OCI-LY3 (cell line): Measurements from ENCODE around the gene EYA2.

ENCODE experiments used
- EZH2phosphoT487 ChIP-seq: fragments of 200-600 bp; shearing (Covaris generic); IDR thresholded peaks from 2 replicates; pipeline ENCODE4 v1.6.1; 2018; ENCODE audit warnings: antibody characterized with exemption, mixed run types, low read depth
- TF ChIP-seq, protein P1 (sequence below): fragments of 200-600, 300-600 bp; sonication (generic); IDR thresholded peaks from 2 replicates; pipeline ENCODE4 v1.5.1; 2014; ENCODE audit warnings: antibody characterized with exemption, low read length, low read depth

DNA sequence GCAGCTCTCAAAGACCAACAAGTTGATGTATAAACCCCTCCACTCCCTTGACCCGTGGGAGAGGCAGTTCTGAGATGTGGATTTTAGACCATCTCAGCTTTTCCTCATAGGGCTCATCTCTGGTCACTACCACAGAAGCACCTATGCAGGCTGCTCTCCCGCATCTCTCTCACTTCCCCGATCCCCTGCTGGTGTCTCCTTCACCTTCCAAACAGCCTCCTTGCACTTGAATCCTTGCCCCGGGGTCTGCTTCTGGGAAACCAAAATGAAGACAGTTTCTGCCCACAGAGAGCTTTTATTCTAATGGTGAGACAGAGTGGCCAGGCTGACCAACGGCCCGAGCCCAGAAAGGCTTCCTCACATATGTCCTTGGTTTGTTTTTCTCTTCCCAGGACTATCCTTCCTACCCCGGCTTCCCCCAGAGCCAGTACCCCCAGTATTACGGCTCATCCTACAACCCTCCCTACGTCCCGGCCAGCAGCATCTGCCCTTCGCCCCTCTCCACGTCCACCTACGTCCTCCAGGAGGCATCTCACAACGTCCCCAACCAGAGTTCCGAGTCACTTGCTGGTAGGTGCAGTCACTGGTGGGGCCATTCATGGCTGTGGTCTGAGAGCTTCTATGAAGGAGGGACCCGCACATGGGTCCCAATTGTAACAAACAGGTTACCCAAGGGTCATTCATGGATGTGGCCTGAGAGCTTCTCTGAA, 179.3 kb downstream of the EYA2 start:
- TF ChIP-seq, protein P1, sequence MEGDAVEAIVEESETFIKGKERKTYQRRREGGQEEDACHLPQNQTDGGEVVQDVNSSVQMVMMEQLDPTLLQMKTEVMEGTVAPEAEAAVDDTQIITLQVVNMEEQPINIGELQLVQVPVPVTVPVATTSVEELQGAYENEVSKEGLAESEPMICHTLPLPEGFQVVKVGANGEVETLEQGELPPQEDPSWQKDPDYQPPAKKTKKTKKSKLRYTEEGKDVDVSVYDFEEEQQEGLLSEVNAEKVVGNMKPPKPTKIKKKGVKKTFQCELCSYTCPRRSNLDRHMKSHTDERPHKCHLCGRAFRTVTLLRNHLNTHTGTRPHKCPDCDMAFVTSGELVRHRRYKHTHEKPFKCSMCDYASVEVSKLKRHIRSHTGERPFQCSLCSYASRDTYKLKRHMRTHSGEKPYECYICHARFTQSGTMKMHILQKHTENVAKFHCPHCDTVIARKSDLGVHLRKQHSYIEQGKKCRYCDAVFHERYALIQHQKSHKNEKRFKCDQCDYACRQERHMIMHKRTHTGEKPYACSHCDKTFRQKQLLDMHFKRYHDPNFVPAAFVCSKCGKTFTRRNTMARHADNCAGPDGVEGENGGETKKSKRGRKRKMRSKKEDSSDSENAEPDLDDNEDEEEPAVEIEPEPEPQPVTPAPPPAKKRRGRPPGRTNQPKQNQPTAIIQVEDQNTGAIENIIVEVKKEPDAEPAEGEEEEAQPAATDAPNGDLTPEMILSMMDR, result no peak
- TF ChIP-seq EZH2phosphoT487, result no peak
